GM18499 (cell line): ENCODE measurements around the gene IFIT1.
"Not testable (repeated sequence)": the region's sequence is repeated elsewhere in the genome, so short reads cannot be mapped to it uniquely, and the experiment has no call there.

Experiments used
- ATAC-seq: cut with Tn5 transposase; IDR thresholded peaks from one replicate; pipeline ENCODE4 v1.9.1; 2021; ENCODE audit warnings: moderate number of reproducible peaks; ENCODE audit not compliant: insufficient read depth, unreplicated experiment

Gene IFIT1

DNA sequence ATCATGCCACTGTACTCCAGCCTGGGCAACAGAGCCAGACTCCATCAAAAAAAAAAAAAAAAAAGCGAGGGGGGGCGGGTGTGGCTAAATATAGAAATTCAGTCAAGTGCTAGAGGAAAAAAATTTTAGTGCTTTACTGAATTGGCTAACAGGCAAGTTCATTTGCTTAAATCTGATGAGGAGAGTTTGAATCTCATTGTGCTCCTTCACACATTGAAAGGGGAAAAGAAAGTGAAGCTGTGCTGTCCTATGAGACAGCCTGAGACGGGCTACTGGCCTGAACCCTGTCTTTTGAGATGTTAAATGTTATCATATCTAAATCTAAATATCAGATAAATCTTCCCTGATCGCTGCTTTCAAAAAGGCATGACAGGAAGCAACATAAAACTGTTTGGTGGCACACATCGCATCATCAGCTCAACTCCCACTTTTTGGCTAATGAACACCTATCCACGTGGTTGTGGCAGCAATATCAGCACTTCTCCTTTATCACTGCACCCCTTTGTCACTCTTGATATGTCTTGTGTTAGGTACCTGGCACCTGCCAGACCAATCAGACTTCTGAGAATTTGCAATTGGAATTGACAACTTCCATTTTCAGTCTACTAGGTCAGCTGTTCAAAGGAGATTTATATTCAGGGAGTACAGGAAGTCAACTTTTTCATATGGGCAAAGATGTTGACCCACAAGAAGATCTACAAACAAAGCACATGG is 28.5 kb upstream of the IFIT1 start:
- ATAC-seq, result no peak

DNA sequence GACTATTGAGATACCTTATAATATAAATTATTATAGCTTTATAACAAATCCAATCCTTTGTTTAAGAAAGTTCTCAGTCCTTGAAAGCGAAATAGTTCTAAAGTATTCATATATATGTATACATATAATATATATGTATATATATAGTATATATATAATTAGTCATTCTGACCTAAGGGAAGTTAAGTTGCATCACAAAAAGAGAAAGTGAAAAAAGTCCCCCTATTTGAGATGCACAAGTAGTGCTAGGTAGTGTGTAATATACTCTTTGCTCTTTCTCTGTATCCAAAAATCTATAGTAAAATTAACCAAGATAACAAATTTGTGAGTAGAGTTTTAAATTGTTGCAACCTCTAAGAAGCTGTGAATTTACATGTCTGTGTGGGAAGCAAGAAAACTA is 27.9 kb upstream of the IFIT1 start:
- no peak for ATAC-seq

GRCh38 chr10:89367529-89367928 is 24.9 kb upstream of the IFIT1 start:
- ATAC-seq, result peak; percentile 53

DNA sequence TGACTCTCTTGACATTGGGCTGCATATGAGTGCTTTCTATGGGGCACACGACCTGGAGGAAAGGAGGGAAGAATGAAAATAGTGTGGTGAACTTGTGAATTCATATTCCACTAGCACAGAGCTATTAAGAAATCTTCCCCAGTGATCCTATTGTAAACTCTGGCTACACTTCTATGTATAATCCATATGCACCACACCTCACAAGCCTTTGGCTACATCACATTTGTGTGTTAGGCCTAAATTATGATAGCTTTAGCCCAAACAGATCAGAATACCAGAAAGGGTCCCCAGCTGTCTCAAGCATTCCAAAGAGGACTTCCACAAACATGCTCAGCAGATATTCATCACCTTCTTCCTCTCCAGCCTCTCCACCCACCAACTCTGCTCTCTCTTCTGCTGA is 24.3 kb upstream of the IFIT1 start:
- ATAC-seq, result no peak

- no peak for ATAC-seq
These were observed 23.0 kb upstream of the IFIT1 start for GRCh38 chr10:89369156-89370105.

GRCh38 chr10:89371079-89371478 is 21.3 kb upstream of the IFIT1 start:
- no peak for ATAC-seq

DNA sequence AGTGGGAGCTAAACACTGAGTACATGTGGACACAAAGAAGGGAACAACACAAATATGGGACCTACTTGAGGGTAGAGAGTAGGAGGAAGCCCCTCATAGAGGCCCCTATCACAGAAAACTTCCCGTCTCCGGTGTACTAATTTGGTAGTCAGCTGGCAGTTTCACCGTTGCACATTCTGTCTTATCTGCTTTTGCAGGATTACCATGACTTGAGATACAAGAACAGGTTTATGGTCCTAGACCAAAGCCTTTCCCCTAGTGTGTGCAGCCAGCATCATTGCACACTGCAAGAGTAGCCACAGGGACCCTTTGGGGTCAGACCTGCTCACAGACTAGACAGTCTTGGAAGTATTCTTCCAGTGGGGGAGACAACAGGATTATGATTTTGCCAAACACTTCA is 20.4 kb upstream of the IFIT1 start:
- ATAC-seq, result no peak

DNA sequence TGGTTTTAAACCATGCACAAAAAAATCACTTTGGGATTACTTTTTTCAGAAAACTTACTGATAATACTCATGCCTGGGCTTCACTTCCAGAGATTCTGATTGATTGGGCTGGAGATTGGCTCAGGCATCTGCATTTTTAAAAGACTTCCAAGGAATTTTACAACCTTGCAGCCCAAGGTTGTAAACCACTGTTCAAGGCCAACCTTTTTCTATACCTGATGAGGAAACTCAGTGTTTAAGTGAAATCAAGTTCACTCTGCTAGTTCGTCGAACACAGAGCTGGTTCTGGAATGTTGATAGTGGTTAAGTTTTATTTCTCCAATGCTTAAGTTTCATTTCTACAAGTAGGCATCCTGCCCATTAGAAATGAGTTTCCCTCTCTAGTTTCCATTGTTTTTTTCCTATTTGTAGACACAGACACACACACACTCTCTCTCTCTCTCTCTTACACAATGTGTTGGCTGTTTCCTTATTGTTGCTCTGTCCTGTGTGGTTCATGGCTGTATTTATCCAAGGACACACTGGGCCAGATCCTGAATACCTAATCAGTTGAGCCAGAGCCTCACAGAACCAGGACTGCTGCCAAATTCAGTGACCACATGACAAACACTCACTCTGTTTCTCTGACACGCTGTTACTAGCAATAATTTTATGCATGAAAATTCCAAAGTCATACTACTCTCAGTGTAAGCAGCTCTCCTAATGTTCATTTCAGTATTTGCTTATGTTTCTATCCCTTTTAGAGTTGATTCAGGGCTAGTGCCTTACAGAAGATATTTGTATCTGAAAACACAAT is 18.3 kb upstream of the IFIT1 start:
- ATAC-seq, result no peak

DNA sequence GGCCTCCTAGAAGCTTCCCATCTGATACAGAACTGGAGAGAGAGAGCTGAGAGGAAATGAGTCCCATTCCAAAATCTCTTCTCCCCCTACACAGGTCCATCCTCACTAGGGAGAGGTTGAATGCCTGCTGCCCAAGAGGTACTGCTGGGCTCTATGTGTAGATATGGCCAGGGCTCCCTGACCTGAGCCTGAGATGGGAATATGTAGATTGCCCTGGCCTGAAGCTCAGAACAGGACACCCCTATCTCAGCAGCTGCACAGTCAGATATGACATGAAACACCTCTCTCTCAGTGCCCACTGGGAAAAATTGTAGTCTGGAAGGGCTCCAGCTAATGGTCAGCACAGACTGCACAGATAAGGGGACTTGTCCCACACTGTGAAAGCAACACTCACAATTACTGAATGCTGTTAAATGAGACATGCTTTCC is 17.7 kb upstream of the IFIT1 start:
- no peak for ATAC-seq

DNA sequence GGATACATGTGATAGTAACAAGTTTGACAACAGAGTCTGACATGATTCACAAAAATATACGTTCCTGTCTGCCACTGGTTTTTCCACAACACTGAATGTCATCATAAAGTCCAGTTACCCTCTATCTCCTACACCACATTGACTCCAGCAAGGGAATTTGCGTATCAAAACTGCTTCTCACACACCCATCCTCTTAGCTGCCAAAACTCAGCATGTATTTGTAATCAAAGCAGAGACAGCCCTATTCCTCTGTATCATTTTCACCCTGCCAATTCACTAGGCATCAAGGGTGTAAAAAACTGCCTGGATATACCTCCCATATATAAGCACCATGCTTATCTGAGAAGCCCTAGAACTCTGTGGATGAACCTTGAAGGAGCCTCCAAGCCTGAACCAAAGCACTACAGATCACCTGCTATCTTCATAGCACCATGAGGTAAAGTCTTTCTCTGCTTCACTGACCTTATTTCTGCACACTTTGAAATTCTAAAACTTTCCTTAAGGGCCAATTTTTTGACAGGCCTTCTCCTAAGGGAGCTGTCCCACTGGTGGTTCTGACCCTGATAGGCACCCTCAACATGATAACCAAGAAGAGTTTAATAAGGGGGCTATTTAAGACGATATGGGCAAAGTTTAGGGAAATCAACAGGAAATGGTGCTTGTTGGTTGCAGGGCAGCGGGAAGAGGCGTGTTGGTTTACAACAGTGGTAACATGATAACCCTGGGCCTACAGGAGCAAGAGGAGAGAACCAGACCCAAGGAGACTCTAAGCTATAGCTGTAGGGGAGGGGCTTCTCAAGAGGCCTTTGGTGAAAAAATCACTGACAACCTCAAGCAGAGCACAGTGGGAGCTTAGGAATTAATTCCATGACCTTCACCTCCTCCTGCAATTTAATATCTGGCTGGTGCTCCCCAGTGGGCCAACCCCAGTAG is 14.5 kb upstream of the IFIT1 start, which contains the start of gene IFIT1B:
IFIT1B (plus strand) TSS at position 352 of the 933 bp plus-strand sequence; CDS start at position 432, 80 bp downstream.
- ATAC-seq, result no peak

- ATAC-seq, result no peak
These were observed 13.3 kb upstream of the IFIT1 start for GRCh38 chr10:89379103-89379502.

- no peak for ATAC-seq
These were observed 9.7 kb upstream of the IFIT1 start for GRCh38 chr10:89382757-89383156.

GRCh38 chr10:89384474-89385340 is 7.7 kb upstream of the IFIT1 start:
- ATAC-seq, result no peak

GRCh38 chr10:89388806-89389205 is 3.6 kb upstream of the IFIT1 start:
- no peak for ATAC-seq

- ATAC-seq, result no peak
These were observed 3.2 kb upstream of the IFIT1 start for GRCh38 chr10:89389254-89389653.

GRCh38 chr10:89390476-89391225 is 1.8 kb upstream of the IFIT1 start:
- ATAC-seq, result no peak

DNA sequence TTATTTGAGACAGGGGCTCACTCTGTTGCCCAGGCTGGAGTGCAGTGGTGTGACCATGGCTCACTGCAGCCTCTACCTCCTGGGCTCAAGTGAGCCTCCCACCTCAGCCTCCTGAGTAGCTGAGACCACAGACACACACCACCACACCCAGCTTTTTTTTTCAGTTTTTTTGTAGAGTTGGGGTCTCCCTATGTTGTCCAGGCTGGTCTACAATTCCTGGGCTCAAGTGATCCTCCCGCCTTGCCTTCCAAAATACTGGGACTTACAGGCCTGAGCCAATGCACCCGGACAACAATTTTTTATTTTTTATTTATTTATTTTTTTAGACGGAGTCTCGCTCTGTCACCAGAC is 1.2 kb upstream of the IFIT1 start:
- not testable (repeated sequence) for ATAC-seq

GRCh38 chr10:89392974-89393373 is 551 bp downstream of the IFIT1 start:
- ATAC-seq, result no peak
